ENCODE measurements around the gene SSBP2. TPM values are rescaled to one million over a fixed set of nuclear protein-coding genes. Genes with fewer than 3 reads are reported as not detected.
A peak's percentile ranks its signal among the peaks of the same experiment; 100 is the strongest.
"Not testable (repeated sequence)": the region's sequence is repeated elsewhere in the genome, so short reads cannot be mapped to it uniquely, and the experiment has no call there.

SSBP2 gene
- total RNA-seq, 1 donor from 2014 or later = 102 TPM

DNA sequence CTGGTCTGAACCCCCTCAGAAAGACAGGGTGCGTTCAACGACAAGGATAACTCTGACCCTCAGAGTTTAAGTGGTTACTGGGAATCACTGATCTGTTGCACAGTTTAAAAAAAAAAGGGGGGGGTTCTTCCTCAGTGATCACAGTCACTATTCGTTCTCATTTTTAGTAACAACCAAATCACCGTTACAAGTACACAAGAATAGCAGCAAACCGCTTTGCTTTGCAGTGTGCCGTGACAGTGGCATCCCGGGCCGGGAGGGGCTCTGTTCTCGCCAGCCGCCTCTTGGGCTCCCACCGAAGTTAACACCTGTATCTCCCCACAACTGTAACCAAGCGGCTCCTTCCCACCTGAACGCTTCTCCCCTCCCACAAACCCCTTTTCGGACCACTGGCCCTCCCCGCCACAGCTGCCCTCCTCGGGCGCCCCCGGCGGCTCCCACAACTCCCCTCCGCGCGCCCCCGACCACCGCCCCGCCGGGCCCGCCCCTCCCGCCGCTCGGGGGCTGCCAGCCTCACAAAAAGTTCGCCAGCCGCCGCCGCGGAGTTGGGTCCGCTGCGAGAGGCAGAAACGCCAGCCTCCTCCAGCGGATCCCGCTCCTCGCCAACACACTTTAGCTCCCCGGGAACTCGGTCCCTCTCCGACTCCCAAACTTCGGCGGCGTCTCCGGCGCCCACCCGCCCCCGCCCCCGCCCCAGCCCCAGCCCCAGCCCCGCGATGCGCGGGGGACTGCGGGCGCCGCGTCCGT lies 1.2 kb downstream of the SSBP2 start:
- DNase-seq (ENCODE audit: low spot score) = peak; percentile 79
- intact Hi-C loops (cut with DNase I) = loop anchor here (2.0 to 10.0 kb wide), 5 partner anchors 125 to 415 kb away; partner anchors contain the start of gene ATG10

DNA sequence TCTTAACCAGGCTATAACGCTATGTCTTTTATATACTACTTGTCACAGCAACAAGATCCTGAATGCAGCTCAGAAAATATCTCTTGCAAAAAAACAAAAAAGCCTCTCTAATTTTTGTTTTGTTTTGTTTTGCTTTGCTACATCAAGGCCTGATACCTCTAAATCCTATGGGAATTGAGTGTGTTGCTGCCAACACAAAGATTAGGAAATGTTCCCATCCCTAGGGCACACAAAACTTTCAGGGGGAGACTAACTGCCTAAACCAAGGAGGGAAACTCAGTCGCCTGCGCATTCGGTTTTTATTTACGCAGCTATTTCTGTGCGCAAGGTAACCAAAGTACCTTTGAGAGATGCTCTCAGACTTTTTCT lies 1.7 kb downstream of the SSBP2 start:
- no peak for DNase-seq (ENCODE audit: low spot score)
- intact Hi-C loops (cut with DNase I) = loop anchor here (10.0 kb wide), 1 partner anchor 124 kb away; no protein-coding TSS in a partner anchor

DNA sequence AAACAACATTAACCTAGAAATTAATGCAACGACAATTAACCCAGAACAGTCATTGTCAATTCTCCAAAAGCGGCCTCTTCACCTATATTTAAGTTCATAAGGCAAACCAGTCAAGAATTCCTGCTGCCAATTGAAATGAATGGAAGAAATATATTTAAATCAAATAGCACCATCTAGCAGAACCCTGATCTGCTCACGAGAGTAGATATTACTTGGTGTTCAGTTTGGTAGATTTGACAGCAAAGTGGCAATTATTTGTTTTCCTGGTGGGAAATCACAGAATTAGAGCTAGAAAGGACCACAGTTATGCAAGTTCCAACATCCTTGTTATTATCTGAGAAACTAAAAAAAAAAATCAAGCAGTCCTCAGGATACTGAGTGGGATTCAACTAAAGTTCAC lies 2.3 kb downstream of the SSBP2 start:
- intact Hi-C loops (cut with DNase I) = loop anchor here (10.0 kb wide), 1 partner anchor 124 kb away; no protein-coding TSS in a partner anchor
- DNase-seq (ENCODE audit: low spot score) = no peak

DNA sequence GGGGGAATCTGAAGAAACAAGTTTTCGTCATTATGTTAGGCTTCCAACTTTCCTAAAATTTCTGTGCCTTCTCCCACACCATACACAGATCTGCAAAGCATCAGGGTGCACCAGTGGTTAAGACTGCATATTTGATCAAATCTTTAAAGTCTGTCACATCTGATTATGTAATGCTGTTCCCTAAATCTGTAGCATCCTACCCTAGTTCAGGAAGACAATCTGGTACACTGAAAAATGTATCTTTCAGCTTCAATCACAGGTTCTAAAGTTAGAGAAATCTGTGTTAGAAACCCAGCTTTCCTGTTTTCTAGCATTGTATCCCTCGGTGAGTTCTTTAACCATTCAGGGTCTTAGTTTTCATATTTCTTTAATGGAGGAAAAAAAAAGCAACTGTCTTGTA lies 3.9 kb downstream of the SSBP2 start:
- intact Hi-C loops (cut with DNase I) = loop anchor here (10.0 kb wide), 1 partner anchor 122 kb away; no protein-coding TSS in a partner anchor
- no peak for DNase-seq (ENCODE audit: low spot score)

DNA sequence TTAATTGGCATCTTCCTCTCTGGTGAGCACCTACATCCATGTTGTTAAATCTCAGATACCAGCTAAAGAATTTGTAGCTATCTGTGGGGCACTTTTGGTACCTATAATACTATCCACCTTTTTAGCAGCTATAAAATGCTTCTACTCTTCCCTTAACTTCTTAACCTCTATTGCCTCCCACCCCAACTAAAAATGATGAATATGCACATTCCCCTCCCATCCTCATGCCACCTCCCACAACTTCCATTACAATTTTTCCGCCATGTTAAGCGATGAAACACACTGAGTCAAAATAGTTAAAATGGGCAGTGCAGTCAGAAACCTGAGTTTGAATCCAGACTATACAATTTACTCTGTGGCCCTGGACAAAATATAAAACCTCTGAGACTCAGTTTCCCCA lies 10.1 kb downstream of the SSBP2 start:
- intact Hi-C loops (cut with DNase I) = loop anchor here (10.0 kb wide), 1 partner anchor 116 kb away; no protein-coding TSS in a partner anchor
- DNase-seq (ENCODE audit: low spot score) = no peak

DNA sequence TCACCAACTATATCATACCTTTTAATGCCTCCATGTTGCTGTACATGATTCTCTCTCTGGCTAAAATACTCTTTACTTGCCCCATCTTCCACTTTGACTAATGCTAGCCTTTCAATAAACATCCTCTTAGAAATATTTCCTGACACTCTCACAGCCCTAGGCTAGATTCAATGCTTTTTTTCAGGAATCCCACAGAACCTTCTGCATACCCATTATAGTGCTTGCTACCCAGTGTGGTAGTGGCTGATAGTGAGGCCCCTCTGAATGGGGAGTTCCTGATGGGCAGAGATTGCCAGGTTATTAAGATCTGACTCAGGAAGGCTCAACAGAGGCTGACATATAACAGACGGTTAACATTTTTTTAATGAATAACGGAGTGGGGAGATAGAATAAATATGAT lies 11.6 kb downstream of the SSBP2 start:
- intact Hi-C loops (cut with DNase I) = no loop called here
- no peak for DNase-seq (ENCODE audit: low spot score)

DNA sequence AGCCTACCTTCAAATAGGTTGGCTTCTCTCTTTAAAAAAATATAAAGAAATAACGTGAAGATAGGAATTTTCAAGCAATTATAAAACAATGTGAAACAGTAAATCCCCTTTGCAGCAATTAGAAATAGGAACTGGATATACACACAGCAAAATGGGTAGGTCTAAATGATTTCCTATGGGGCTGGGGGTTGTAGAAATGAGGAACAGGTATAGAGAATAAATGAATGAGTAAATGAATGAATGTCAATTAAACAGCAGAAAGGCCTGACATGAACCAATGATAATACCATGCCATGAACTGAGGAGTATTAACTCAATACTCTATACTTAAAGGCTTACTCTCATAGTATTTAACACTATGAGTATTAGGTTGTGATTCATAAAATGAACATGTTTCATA lies 21.6 kb downstream of the SSBP2 start:
- intact Hi-C loops (cut with DNase I) = no loop called here
- no peak for DNase-seq (ENCODE audit: low spot score)

DNA sequence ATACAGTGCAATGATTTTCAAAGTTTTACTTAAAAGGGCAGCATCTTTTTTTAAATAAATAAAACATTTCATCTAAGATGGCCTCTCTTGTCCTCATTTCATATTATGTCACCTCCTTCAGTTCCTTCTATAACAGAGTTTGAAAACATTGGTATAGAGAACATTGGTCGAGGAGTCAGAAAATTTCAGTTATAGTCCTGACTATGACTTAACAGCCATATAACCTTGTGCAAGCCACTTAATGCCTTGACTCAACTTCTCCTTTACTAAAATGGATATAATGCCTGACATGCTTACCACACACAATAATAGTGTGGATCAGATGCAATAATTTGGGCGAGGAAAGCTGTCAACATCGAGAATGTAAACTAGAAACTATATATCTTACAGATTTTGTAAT lies 22.6 kb downstream of the SSBP2 start:
- no peak for DNase-seq (ENCODE audit: low spot score)
- intact Hi-C loops (cut with DNase I) = no loop called here

DNA sequence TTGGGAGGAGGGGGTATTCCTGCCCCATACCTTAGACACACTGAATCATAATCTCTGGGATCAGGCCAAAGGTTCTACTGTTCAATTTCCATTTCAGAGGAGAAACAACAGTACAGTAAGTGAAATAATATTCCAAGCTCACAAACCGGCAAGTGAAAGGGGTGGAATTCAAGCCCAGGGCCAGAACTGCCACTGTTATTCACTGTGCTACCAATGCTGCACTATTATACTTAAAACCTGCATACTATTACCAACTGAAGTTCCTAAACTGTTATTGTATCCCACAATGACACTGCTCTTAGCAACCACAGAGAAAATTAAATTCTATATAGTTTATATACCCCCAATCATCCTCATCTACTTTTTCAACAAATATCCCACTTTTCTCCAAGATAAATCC lies 24.6 kb downstream of the SSBP2 start:
- DNase-seq (ENCODE audit: low spot score) = no peak
- intact Hi-C loops (cut with DNase I) = no loop called here

DNA sequence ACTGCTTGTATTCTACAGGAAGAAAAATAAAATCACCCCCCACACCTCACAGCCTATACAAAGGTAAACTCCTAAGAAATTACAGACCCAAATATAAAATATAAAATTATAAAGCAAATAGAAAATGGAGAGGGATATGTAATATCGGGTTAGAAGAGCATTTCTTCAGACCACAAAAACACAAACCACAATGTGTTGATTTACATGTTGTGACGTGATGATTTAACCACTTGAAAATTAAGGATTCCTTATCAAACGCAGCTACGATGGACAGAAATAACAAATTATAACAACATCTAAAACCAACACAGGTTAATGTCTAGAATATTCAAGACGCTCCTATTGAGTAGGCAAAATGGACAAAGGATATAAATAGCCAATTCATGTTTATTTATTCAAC lies 26.3 kb downstream of the SSBP2 start:
- no peak for DNase-seq (ENCODE audit: low spot score)
- intact Hi-C loops (cut with DNase I) = no loop called here

DNA sequence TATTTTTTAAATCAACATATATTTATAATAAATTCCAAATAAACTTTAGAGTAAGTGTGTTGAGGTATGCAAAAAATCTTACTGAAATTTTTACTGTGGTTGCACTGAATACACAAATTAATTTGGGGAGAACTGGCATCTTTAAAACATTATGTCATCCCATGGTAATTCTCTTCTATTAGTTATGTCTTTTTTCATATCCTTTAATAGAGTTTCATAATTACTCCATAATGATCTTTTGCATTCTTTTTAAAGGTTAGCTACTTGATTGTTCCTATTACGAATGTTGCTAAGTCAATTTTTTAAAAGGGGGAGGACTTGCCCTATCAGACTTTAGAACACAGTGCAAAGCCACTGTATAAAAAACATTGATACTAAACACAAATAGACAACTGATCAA lies 26.8 kb downstream of the SSBP2 start:
- no peak for DNase-seq (ENCODE audit: low spot score)
- intact Hi-C loops (cut with DNase I) = no loop called here

DNA sequence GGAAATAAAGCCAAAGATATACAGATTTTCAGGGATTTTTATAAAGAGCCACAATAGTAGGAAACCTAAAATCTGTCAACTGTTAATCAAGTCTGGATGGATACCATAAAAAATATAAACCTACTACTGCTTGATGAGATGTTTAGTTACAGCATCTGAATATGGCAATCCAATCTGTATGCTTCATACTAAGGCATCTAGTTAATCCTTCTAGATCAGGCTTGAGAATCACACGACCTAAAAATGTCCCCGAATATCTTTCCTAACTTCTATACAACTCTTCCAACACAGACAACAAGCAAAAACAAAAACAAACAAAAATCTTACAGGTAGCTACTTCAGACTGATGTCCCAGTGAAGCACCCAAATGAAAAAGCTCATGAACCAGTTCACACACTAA lies 29.8 kb downstream of the SSBP2 start:
- no peak for DNase-seq (ENCODE audit: low spot score)
- intact Hi-C loops (cut with DNase I) = no loop called here

DNA sequence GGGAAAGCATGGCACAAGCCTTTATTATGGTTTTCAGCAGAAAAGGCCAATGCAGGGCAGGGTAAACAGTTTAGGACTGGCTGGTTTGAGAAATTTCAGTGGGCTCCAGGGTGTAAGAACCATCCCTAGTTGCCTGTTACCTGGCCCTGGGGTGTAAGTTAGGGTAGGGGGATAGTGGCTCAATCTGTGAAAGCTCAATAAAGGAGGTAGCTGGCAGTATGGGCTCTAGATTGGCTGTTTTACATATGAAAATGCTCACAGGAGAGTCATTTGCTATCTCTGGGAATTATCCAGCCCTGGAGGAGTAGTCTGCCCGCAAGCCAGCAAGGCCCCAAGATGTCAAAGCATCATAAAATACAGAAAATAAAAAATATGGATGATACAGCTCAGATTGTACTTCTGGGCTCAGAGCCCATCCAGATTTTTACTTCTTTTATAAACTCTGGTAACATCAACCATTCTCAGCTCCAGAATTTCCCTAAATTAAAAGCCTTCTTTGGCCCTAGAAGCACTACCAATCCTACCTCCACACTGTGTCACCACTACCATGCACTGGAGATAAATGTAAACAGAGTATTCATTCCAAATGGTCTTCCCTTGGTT lies 31.1 kb downstream of the SSBP2 start:
- intact Hi-C loops (cut with DNase I) = no loop called here
- DNase-seq (ENCODE audit: low spot score) = no peak

DNA sequence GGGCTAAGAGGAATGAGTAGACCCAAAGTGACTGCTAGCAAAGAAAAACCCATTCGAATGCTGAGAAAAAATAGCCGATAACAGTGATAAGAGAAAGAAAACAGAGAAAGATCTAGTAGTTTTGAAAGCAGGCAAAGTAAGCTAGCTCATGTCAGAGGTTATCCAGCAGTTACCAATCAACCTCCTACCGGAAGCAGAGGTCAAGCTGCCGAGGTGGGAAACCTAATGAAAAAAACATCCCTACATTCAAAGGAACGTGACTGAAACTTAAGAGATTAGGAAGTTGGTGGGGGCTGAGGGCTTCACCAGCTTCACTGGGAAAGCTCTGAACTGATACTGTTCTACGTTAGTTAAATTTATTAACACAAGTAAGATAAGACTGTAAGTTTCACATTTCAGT lies 32.6 kb downstream of the SSBP2 start:
- intact Hi-C loops (cut with DNase I) = no loop called here
- no peak for DNase-seq (ENCODE audit: low spot score)

DNA sequence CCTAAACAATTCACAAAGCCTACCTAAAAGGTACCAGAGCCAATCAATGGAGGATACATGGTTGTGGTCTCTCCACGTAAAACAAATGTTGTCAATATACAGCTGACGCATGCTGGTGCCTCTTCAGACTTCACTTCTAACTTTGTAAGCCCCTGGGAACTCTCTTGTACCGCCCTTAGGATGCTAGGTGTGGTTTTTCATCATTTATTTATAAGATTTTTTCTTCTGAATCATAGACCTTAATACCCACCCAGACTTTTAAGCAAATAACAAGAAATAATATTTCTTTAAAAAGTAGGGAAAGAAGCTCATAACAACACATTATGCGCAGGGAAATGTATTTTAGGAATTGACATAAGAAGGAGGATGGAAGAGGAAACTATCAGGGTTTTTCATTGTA lies 33.0 kb downstream of the SSBP2 start:
- intact Hi-C loops (cut with DNase I) = no loop called here
- DNase-seq (ENCODE audit: low spot score) = no peak

DNA sequence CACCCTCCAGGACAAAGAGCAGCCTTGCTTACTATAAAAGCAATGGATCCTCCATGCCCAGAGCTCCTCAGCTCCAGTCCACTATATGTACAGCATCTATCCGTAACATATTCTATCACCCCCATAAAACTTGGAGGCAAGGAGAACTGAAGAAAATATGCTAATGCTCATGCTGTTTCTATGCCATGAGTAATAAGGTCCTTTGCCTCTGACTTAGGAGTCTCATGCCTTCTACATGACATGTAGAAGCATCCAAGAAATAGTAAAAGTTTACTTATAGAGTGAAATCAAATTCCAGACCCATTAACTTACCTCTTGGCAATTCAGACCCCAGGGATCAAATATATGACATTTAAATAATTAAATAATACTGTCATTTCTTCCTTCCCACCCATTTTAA lies 33.7 kb downstream of the SSBP2 start:
- no peak for DNase-seq (ENCODE audit: low spot score)
- intact Hi-C loops (cut with DNase I) = no loop called here

DNA sequence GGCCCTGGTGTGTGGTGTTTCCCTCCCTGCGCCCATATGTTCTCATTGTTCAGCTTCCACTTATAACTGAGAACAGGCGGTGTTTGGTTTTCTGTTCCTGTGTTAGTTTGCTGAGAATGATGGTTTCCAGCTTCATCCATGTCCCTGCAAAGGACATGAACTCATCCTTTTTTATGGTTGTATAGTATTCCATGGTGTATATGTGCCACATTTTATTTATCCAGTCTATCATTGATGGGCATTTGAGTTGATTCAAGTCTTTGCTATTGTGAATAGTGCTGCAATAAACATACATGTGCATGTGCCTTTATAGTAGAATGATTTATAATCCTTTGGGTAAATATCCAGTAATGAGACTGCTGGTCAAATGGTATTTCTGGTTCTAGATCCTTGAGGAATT lies 36.8 kb downstream of the SSBP2 start:
- intact Hi-C loops (cut with DNase I); DNase-seq (ENCODE audit: low spot score): not testable (repeated sequence)

DNA sequence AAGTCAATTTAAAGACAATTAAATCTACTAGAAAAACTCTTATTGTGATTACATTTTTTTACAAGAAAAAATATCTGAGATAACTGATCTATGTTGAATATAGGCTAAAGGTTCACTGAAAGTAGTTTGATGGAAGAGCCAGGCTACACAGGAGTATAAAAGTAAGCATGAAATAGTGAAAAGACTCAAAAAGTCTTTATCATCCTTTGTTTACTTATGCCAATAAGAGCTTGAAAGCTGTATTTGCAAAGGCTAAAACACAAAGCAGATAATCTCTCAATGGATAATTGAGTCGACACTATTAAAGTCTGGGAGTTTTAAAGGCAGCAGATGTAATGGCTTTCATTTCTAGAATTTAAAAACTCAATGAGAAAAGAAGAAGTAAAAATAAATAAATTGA lies 42.0 kb downstream of the SSBP2 start:
- DNase-seq (ENCODE audit: low spot score) = no peak
- intact Hi-C loops (cut with DNase I) = no loop called here

DNA sequence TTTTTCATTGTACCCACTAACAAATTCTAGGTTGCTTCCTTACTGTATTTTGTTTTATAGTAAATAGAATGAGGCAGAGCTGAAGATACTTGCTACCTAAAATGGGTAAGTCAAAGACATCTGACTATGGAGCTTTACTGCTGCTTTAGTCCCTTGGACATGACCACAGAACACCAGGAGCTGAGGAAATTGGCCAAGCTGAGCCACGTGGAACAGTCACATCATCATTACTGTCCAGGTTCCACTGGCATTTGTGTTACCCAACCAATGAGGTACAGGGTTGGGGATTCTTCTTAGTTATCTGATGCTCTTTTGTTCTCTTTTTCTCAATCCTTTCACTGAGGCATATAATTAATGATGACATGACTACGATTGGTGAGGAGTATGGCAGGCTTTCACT lies 47.1 kb downstream of the SSBP2 start:
- intact Hi-C loops (cut with DNase I) = no loop called here
- DNase-seq (ENCODE audit: low spot score) = no peak

DNA sequence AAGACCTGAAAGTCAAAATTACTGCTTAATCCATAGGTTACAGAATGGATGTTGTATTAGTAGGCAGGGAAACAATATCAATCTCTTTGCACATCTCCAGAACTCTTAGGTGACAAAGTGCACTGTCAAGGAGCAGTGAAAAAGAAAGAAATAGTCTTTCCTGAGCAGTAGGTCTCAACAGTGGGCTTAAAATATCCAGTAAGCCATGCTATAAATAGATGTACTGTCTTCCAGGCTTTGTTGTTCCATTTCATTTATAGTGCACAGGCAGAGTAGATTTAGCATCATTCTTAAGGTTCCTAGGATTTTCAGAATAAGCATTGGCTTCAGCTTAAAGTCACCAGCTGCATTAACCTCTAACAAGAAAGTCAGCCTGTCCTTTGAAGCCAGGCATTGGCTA lies 50.7 kb downstream of the SSBP2 start:
- no peak for DNase-seq (ENCODE audit: low spot score)
- intact Hi-C loops (cut with DNase I) = no loop called here

DNA sequence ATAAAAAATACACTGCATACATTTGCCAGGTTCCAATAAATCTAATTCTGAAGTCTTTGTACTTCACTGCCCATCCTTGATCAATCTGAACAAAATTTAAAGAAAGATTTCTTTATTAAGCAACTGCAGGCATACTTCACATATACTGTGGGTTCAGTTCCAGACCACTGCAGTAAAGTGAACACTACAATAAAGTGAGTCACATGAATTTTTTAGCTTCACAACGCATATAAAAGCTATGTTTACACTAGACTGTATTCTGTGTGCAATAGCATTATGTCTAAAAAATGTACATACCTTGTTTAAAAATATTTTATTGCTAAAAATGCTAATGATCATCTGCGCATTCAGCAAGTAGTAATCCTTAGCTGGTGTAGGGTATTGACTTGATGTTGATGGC lies 52.1 kb downstream of the SSBP2 start:
- intact Hi-C loops (cut with DNase I) = no loop called here
- no peak for DNase-seq (ENCODE audit: low spot score)

Data from cardiac septum (tissue), 1 donor.